ENCODE data around the gene TMEM225B.
A peak's percentile ranks its signal among the peaks of the same experiment; 100 is the strongest.

The TMEM225B gene

GRCh38 chr7:99605527-99605926, 7.5 kb downstream of the TMEM225B start:
- FAIRE-seq (no peak), DNase-seq (ENCODE audit: insufficient read length, low spot score) (no peak)
- TF ChIP-seq POU2F2 (IDR thresholded peaks at IDR 0.05; ENCODE audit: low read depth, low read length), result no peak
- no peak for TF ChIP-seq POLR2A (IDR thresholded peaks at IDR 0.05; ENCODE audit: low read depth, low read length)
- TF ChIP-seq POLR2AphosphoS5 (IDR thresholded peaks at IDR 0.05; ENCODE audit: low read depth, low read length), result no peak
- no peak for TF ChIP-seq TAF1 (IDR thresholded peaks at IDR 0.05; ENCODE audit: low read depth, low read length)
- no peak for TF ChIP-seq SPI1 (IDR thresholded peaks at IDR 0.05; ENCODE audit: low read depth, low read length)
- TF ChIP-seq PAX5 (IDR thresholded peaks at IDR 0.05; ENCODE audit: insufficient read depth, low read length, severe bottlenecking), result no peak

- no peak for TF ChIP-seq POLR2AphosphoS5 (IDR thresholded peaks at IDR 0.05; ENCODE audit: low read depth, low read length)
- no peak for TF ChIP-seq TAF1 (IDR thresholded peaks at IDR 0.05; ENCODE audit: low read depth, low read length)
- TF ChIP-seq PAX5 (IDR thresholded peaks at IDR 0.05; ENCODE audit: insufficient read depth, low read length, severe bottlenecking), result no peak
- no peak for TF ChIP-seq POLR2A (IDR thresholded peaks at IDR 0.05; ENCODE audit: low read depth, low read length)
- DNase-seq (ENCODE audit: insufficient read length, low spot score) (no peak), FAIRE-seq (no peak)
Measured at GRCh38 chr7:99606531-99606930, 8.5 kb downstream of the TMEM225B start.

GRCh38 chr7:99607548-99607947, 9.5 kb downstream of the TMEM225B start:
- TF ChIP-seq SPI1 (IDR thresholded peaks at IDR 0.05; ENCODE audit: low read depth, low read length) (no peak), POU2F2 (IDR thresholded peaks at IDR 0.05; ENCODE audit: low read depth, low read length) (no peak), POLR2A (IDR thresholded peaks at IDR 0.05; ENCODE audit: low read depth, low read length) (no peak), TAF1 (IDR thresholded peaks at IDR 0.05; ENCODE audit: low read depth, low read length) (no peak), PAX5 (IDR thresholded peaks at IDR 0.05; ENCODE audit: insufficient read depth, low read length, severe bottlenecking) (no peak), POLR2AphosphoS5 (IDR thresholded peaks at IDR 0.05; ENCODE audit: low read depth, low read length) (no peak)
- no peak for DNase-seq (ENCODE audit: insufficient read length, low spot score)
- FAIRE-seq, result no peak

GRCh38 chr7:99614495-99614894, 16.4 kb downstream of the TMEM225B start:
- FAIRE-seq, result no peak
- DNase-seq (ENCODE audit: insufficient read length, low spot score), result no peak
- TF ChIP-seq POU2F2 (IDR thresholded peaks at IDR 0.05; ENCODE audit: low read depth, low read length) (no peak), TAF1 (IDR thresholded peaks at IDR 0.05; ENCODE audit: low read depth, low read length) (no peak)

- DNase-seq (ENCODE audit: insufficient read length, low spot score) (no peak), FAIRE-seq (peak; percentile 26)
- TF ChIP-seq SPI1 (IDR thresholded peaks at IDR 0.05; ENCODE audit: low read depth, low read length) (no peak), PAX5 (IDR thresholded peaks at IDR 0.05; ENCODE audit: insufficient read depth, low read length, severe bottlenecking) (no peak), POLR2AphosphoS5 (IDR thresholded peaks at IDR 0.05; ENCODE audit: low read depth, low read length) (no peak), POU2F2 (IDR thresholded peaks at IDR 0.05; ENCODE audit: low read depth, low read length) (no peak), TAF1 (IDR thresholded peaks at IDR 0.05; ENCODE audit: low read depth, low read length) (no peak)
Measured at GRCh38 chr7:99615989-99616358, 17.9 kb downstream of the TMEM225B start.

- FAIRE-seq, result peak; percentile 100
- TF ChIP-seq POLR2A (IDR thresholded peaks at IDR 0.05; ENCODE audit: low read depth, low read length) (peak; percentile 89), POLR2AphosphoS5 (IDR thresholded peaks at IDR 0.05; ENCODE audit: low read depth, low read length) (peak; percentile 93), POU2F2 (IDR thresholded peaks at IDR 0.05; ENCODE audit: low read depth, low read length) (peak; percentile 75), SPI1 (IDR thresholded peaks at IDR 0.05; ENCODE audit: low read depth, low read length) (no peak; the same call in 1 of the 2 replicates), TAF1 (IDR thresholded peaks at IDR 0.05; ENCODE audit: low read depth, low read length) (peak; percentile 93), PAX5 (IDR thresholded peaks at IDR 0.05; ENCODE audit: insufficient read depth, low read length, severe bottlenecking) (no peak)
- peak; percentile 90 for DNase-seq (ENCODE audit: insufficient read length, low spot score)
Measured at GRCh38 chr7:99616359-99617191, 18.5 kb downstream of the TMEM225B start, which contains the start of gene ZSCAN25. Gene ZSCAN25 (plus strand): TSS chr7:99616946. CDS start chr7:99619607, 2,661 bp downstream.

GRCh38 chr7:99617192-99617781, 19.2 kb downstream of the TMEM225B start:
- FAIRE-seq, result peak; percentile 5
- TF ChIP-seq TAF1 (IDR thresholded peaks at IDR 0.05; ENCODE audit: low read depth, low read length), result no peak
- no peak for TF ChIP-seq POLR2A (IDR thresholded peaks at IDR 0.05; ENCODE audit: low read depth, low read length)
- TF ChIP-seq POLR2AphosphoS5 (IDR thresholded peaks at IDR 0.05; ENCODE audit: low read depth, low read length), result no peak
- TF ChIP-seq POU2F2 (IDR thresholded peaks at IDR 0.05; ENCODE audit: low read depth, low read length), result no peak
- no peak for TF ChIP-seq SPI1 (IDR thresholded peaks at IDR 0.05; ENCODE audit: low read depth, low read length)
- no peak for TF ChIP-seq PAX5 (IDR thresholded peaks at IDR 0.05; ENCODE audit: insufficient read depth, low read length, severe bottlenecking)
- no peak for DNase-seq (ENCODE audit: insufficient read length, low spot score)

- FAIRE-seq (no peak), DNase-seq (ENCODE audit: insufficient read length, low spot score) (no peak)
- TF ChIP-seq POLR2A (IDR thresholded peaks at IDR 0.05; ENCODE audit: low read depth, low read length) (no peak), TAF1 (IDR thresholded peaks at IDR 0.05; ENCODE audit: low read depth, low read length) (no peak), POLR2AphosphoS5 (IDR thresholded peaks at IDR 0.05; ENCODE audit: low read depth, low read length) (no peak), PAX5 (IDR thresholded peaks at IDR 0.05; ENCODE audit: insufficient read depth, low read length, severe bottlenecking) (no peak), POU2F2 (IDR thresholded peaks at IDR 0.05; ENCODE audit: low read depth, low read length) (no peak), SPI1 (IDR thresholded peaks at IDR 0.05; ENCODE audit: low read depth, low read length) (no peak)
Measured at GRCh38 chr7:99618726-99619125, 20.7 kb downstream of the TMEM225B start.

- TF ChIP-seq TAF1 (IDR thresholded peaks at IDR 0.05; ENCODE audit: low read depth, low read length) (no peak), PAX5 (IDR thresholded peaks at IDR 0.05; ENCODE audit: insufficient read depth, low read length, severe bottlenecking) (no peak), POU2F2 (IDR thresholded peaks at IDR 0.05; ENCODE audit: low read depth, low read length) (no peak), SPI1 (IDR thresholded peaks at IDR 0.05; ENCODE audit: low read depth, low read length) (no peak), POLR2AphosphoS5 (IDR thresholded peaks at IDR 0.05; ENCODE audit: low read depth, low read length) (no peak), POLR2A (IDR thresholded peaks at IDR 0.05; ENCODE audit: low read depth, low read length) (no peak)
- DNase-seq (ENCODE audit: insufficient read length, low spot score) (no peak), FAIRE-seq (no peak)
Measured at GRCh38 chr7:99619571-99620130, 21.6 kb downstream of the TMEM225B start.

Measured in GM12891 (cell line).